ENCODE data around the gene EIF5A.

GRCh38 chr17:7311110-7311705 is 3.8 kb downstream of the EIF5A start:
- TF ChIP-seq CTCF (IDR thresholded peaks at IDR 0.05) (no peak), POLR2A (IDR thresholded peaks at IDR 0.05) (no peak)

All from Peyer's patch (tissue), 4 donors.